ENCODE measurements around the gene RGS3. TPM values are rescaled to one million over a fixed set of nuclear protein-coding genes. Genes with fewer than 3 reads are reported as not detected.

The RGS3 gene
- polyA plus RNA-seq, 2 of the 4 experiments (the other 2 are of a cell fraction), result 19.6 to 22.9 TPM

DNA sequence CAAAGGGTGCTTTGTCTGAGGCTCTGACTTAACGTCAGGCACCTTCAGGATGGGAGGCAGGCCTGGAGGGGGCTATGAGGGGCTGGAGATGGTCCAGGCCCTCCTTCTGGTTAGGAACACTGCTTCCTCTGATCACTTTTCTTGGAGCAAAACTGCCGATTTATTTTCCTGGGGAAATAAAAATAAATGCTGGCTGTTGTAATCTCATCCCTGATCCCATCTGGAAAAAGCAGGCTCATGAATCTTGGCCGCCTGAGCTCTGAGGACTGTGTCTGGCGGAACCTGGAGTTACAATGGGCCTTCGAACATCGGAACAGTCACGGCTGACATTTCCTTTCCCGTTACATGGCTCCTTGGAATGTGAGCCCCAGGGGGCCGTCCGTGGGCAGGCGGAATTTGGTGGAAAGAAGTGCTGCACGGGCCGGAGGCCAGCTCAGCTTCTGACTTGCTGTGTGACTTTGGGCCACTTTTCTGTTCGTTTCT lies 157.8 kb downstream of the RGS3 start:
- DNase-seq (ENCODE audit: low read depth in 1 of 2, low spot score in 1 of 2), result no peak

DNA sequence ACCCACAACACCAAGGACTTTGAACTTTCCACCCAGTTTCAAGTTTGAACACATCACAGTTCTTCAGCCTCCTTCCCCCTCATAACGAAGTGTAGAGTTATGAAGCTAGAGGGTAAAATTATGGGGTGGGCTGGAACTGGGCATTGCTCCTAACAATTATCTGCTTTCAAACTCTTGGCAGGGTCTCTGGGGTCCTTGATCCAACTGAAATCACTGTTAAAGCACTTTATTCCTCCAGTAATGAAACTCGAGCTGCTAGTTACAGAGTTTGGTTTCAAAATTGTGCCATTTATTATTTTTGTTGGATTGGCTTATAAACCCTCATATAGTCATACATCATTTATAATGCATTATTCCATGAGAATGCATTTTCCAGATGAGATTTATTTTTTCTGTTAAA lies 158.5 kb downstream of the RGS3 start:
- POLR2A ChIA-PET, result no interaction called here

More for the DNA sequence above, 157.8 kb downstream of the RGS3 start:
- H3K27ac ChIP-seq, result peak overlapping the region; percentile 86 to 92
- ATAC-seq (no peak), FAIRE-seq (no peak)
- no peak overlapping the region for H3K4me3 ChIP-seq
- TF ChIP-seq CHD2 (IDR thresholded peaks at IDR 0.05; ENCODE audit: low read length, partially characterized antibody) (no peak), RARB (CRISPR knock-in tag; IDR thresholded peaks at IDR 0.05) (no peak), NR3C1 (IDR thresholded peaks at IDR 0.05) (no peak), MAZ (IDR thresholded peaks at IDR 0.05; ENCODE audit: borderline replicate concordance, low read depth, low read length) (no peak), ZSCAN20 (CRISPR knock-in tag; IDR thresholded peaks at IDR 0.05) (no peak), CEBPB (IDR thresholded peaks at IDR 0.05) (no peak), FOXS1 (CRISPR knock-in tag; IDR thresholded peaks at IDR 0.05) (no peak), FOSL2 (IDR thresholded peaks at IDR 0.05) (no peak), FOSL2 (CRISPR knock-in tag; IDR thresholded peaks at IDR 0.05) (no peak)
- TF ChIP-seq, protein P1, sequence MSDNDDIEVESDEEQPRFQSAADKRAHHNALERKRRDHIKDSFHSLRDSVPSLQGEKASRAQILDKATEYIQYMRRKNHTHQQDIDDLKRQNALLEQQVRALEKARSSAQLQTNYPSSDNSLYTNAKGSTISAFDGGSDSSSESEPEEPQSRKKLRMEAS (IDR thresholded peaks at IDR 0.05), result no peak
- TF ChIP-seq, protein P2, sequence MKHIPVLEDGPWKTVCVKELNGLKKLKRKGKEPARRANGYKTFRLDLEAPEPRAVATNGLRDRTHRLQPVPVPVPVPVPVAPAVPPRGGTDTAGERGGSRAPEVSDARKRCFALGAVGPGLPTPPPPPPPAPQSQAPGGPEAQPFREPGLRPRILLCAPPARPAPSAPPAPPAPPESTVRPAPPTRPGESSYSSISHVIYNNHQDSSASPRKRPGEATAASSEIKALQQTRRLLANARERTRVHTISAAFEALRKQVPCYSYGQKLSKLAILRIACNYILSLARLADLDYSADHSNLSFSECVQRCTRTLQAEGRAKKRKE (CRISPR knock-in tag; IDR thresholded peaks at IDR 0.05; ENCODE audit: low read depth), result no peak
- TF ChIP-seq, protein P3, sequence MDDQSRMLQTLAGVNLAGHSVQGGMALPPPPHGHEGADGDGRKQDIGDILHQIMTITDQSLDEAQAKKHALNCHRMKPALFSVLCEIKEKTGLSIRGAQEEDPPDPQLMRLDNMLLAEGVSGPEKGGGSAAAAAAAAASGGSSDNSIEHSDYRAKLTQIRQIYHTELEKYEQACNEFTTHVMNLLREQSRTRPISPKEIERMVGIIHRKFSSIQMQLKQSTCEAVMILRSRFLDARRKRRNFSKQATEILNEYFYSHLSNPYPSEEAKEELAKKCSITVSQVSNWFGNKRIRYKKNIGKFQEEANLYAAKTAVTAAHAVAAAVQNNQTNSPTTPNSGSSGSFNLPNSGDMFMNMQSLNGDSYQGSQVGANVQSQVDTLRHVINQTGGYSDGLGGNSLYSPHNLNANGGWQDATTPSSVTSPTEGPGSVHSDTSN (IDR thresholded peaks at IDR 0.05), result no peak
- TF ChIP-seq, protein P4, sequence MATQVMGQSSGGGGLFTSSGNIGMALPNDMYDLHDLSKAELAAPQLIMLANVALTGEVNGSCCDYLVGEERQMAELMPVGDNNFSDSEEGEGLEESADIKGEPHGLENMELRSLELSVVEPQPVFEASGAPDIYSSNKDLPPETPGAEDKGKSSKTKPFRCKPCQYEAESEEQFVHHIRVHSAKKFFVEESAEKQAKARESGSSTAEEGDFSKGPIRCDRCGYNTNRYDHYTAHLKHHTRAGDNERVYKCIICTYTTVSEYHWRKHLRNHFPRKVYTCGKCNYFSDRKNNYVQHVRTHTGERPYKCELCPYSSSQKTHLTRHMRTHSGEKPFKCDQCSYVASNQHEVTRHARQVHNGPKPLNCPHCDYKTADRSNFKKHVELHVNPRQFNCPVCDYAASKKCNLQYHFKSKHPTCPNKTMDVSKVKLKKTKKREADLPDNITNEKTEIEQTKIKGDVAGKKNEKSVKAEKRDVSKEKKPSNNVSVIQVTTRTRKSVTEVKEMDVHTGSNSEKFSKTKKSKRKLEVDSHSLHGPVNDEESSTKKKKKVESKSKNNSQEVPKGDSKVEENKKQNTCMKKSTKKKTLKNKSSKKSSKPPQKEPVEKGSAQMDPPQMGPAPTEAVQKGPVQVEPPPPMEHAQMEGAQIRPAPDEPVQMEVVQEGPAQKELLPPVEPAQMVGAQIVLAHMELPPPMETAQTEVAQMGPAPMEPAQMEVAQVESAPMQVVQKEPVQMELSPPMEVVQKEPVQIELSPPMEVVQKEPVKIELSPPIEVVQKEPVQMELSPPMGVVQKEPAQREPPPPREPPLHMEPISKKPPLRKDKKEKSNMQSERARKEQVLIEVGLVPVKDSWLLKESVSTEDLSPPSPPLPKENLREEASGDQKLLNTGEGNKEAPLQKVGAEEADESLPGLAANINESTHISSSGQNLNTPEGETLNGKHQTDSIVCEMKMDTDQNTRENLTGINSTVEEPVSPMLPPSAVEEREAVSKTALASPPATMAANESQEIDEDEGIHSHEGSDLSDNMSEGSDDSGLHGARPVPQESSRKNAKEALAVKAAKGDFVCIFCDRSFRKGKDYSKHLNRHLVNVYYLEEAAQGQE (IDR thresholded peaks at IDR 0.05), result no peak
- ChIA-PET POLR2A (no interaction called here), CTCF (interaction anchor here (1.3 to 10.9 kb wide), 4 partner anchors 9 to 35 kb away, joined by 3 to 120 read pairs (median 12); no protein-coding TSS in a partner anchor)
- 86% methylated on average over 14 of the region's 14 CpGs for WGBS (ENCODE audit: missing lambda C conversion rate)
- peak overlapping the region; percentile 83 for H3K4me2 ChIP-seq
- peaks cover 43% of the 10 kb centered on the region for H3K4me1 ChIP-seq
- no peaks in the 10 kb centered on the region for H3K9me3 ChIP-seq

More for the DNA sequence above, 158.5 kb downstream of the RGS3 start:
- Histone ChIP-seq H3K4me1 (peaks cover 43% of the 10 kb centered on the region), H3K27ac (peak overlapping the region in 1 of 2 experiments; percentile 92; a peak in 2 of 6 replicates), H3K4me3 (no peak overlapping the region), H3K9me3 (no peaks in the 10 kb centered on the region), H3K4me2 (no peak overlapping the region)
- WGBS (ENCODE audit: missing lambda C conversion rate), result 82% methylated on average over 2 of the region's 2 CpGs
- no peak for TF ChIP-seq POLR2A (IDR thresholded peaks at IDR 0.05; ENCODE audit: low read length)
- TF ChIP-seq, protein P5, sequence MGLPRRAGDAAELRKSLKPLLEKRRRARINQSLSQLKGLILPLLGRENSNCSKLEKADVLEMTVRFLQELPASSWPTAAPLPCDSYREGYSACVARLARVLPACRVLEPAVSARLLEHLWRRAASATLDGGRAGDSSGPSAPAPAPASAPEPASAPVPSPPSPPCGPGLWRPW (IDR thresholded peaks at IDR 0.05), result no peak
- TF ChIP-seq CHD2 (IDR thresholded peaks at IDR 0.05; ENCODE audit: low read length, partially characterized antibody), result no peak
- TF ChIP-seq EHF (CRISPR knock-in tag; IDR thresholded peaks at IDR 0.05), result no peak
- TF ChIP-seq, protein P6, sequence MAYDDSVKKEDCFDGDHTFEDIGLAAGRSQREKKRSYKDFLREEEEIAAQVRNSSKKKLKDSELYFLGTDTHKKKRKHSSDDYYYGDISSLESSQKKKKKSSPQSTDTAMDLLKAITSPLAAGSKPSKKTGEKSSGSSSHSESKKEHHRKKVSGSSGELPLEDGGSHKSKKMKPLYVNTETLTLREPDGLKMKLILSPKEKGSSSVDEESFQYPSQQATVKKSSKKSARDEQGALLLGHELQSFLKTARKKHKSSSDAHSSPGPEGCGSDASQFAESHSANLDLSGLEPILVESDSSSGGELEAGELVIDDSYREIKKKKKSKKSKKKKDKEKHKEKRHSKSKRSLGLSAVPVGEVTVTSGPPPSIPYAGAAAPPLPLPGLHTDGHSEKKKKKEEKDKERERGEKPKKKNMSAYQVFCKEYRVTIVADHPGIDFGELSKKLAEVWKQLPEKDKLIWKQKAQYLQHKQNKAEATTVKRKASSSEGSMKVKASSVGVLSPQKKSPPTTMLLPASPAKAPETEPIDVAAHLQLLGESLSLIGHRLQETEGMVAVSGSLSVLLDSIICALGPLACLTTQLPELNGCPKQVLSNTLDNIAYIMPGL (CRISPR knock-in tag; IDR thresholded peaks at IDR 0.05; ENCODE audit: borderline replicate concordance), result no peak
- TF ChIP-seq EHMT2 (IDR thresholded peaks at IDR 0.05; ENCODE audit: low read depth), result no peak
- TF ChIP-seq RAD21 (conservative IDR thresholded peaks at IDR 0.05 in 1 of 2, IDR thresholded peaks at IDR 0.05 in 1 of 2), result no peak
- no peak for TF ChIP-seq RNF2 (IDR thresholded peaks at IDR 0.05; ENCODE audit: borderline replicate concordance, low read depth)
- TF ChIP-seq CHD4 (IDR thresholded peaks at IDR 0.05; ENCODE audit: borderline replicate concordance), result no peak
- TF ChIP-seq HOXB5 (CRISPR knock-in tag; IDR thresholded peaks at IDR 0.05), result no peak
- no peak for TF ChIP-seq CEBPB (IDR thresholded peaks at IDR 0.05)
- TF ChIP-seq, protein P7, sequence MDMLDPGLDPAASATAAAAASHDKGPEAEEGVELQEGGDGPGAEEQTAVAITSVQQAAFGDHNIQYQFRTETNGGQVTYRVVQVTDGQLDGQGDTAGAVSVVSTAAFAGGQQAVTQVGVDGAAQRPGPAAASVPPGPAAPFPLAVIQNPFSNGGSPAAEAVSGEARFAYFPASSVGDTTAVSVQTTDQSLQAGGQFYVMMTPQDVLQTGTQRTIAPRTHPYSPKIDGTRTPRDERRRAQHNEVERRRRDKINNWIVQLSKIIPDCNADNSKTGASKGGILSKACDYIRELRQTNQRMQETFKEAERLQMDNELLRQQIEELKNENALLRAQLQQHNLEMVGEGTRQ (IDR thresholded peaks at IDR 0.05), result no peak
- TF ChIP-seq SMC3 (IDR thresholded peaks at IDR 0.05), result no peak
- TF ChIP-seq PHF8 (IDR thresholded peaks at IDR 0.05; ENCODE audit: borderline replicate concordance, low read depth), result no peak
- no peak for TF ChIP-seq EP300 (IDR thresholded peaks at IDR 0.05)
- TF ChIP-seq ZFP36 (IDR thresholded peaks at IDR 0.05; ENCODE audit: borderline replicate concordance, partially characterized antibody), result no peak
- FAIRE-seq (no peak), DNase-seq (ENCODE audit: low read depth in 1 of 2, low spot score in 1 of 2) (no peak), ATAC-seq (no peak)
- CTCF ChIA-PET, result interaction anchor here (0.6 to 10.9 kb wide), 9 partner anchors 10 to 396 kb away, joined by 3 to 120 read pairs (median 3); no protein-coding TSS in a partner anchor

All from A549 (cell line).